OCI-LY7 (cell line): ENCODE measurements around the gene C19orf25. TPM values are rescaled to one million over a fixed set of nuclear protein-coding genes. Genes with fewer than 3 reads are reported as not detected.

Experiments
- BruUV-seq: library from RNA; stranded (reverse); fragments of 400-500 nt; replicated peaks from 2 replicates; lab custom pipeline; 2021; lab: Mats Ljungman, UMichigan
- CTCF ChIA-PET: fragments of 300-600 bp; sonication (Branson Sonifier 250); formaldehyde crosslinking; loops from one replicate; lab custom pipeline; 2022; ENCODE audit warnings: antibody characterized with exemption; ENCODE audit not compliant: unreplicated experiment; lab: Charles Lee
- POLR2A ChIA-PET: fragments of 300-600 bp; sonication (Branson Sonifier 250); formaldehyde crosslinking; loops from one replicate; lab custom pipeline; 2022; ENCODE audit warnings: antibody characterized with exemption; lab: Charles Lee
- DNase-seq: peaks from one replicate; pipeline ENCODE4 v3.0.0-alpha.2; 2015; ENCODE audit warnings: low spot score
- H2AFZ ChIP-seq: fragments of 200-600 bp; sonication (generic), shearing (Covaris generic); 2 replicates; pipeline ENCODE4 v1.6.1; 2014; ENCODE audit warnings: mild to moderate bottlenecking, antibody characterized with exemption, low read length, moderate library complexity
- H3K27ac ChIP-seq: fragments of 200-600 bp; sonication (generic); 2 replicates; pipeline ENCODE4 v1.5.1; 2014; ENCODE audit warnings: mixed run types, low read depth, mild to moderate bottlenecking, moderate library complexity, low read length, inconsistent platforms; ENCODE audit not compliant: poor library complexity, severe bottlenecking
- H3K36me3 ChIP-seq: fragments of 200-600 bp; sonication (generic); 2 replicates; pipeline ENCODE4 v1.6.1; 2014; ENCODE audit warnings: mild to moderate bottlenecking, antibody characterized with exemption, low read length, moderate library complexity, mixed read lengths; ENCODE audit not compliant: insufficient read depth
- H3K4me1 ChIP-seq: fragments of 200-600 bp; sonication (generic); 2 replicates; pipeline ENCODE4 v1.5.1; 2014; ENCODE audit warnings: mild to moderate bottlenecking, low read length; ENCODE audit not compliant: insufficient read depth, poor library complexity, severe bottlenecking
- H3K4me2 ChIP-seq: fragments of 200-600 bp; sonication (generic); 2 replicates; pipeline ENCODE4 v1.6.1; 2014; ENCODE audit warnings: mild to moderate bottlenecking, low read length
- H3K4me3 ChIP-seq: fragments of 200-600 bp; sonication (generic); 2 replicates; pipeline ENCODE4 v1.5.1; 2014; ENCODE audit warnings: mild to moderate bottlenecking, low read depth, low read length; ENCODE audit not compliant: poor library complexity, severe bottlenecking
- H3K79me2 ChIP-seq: fragments of 200-600 bp; sonication (generic); 2 replicates; pipeline ENCODE4 v1.6.1; 2016; ENCODE audit warnings: low read depth, mild to moderate bottlenecking, low read length, moderate library complexity, mixed read lengths; ENCODE audit not compliant: insufficient read depth
- H3K9me2 ChIP-seq: fragments of 200-600 bp; sonication (generic); 2 replicates; pipeline ENCODE4 v1.6.1; 2016; ENCODE audit warnings: mild to moderate bottlenecking, low read length, mixed read lengths; ENCODE audit not compliant: insufficient read depth
- H3K9me3 ChIP-seq: fragments of 200-600 bp; sonication (generic); 2 replicates; pipeline ENCODE4 v1.6.1; 2014; ENCODE audit warnings: mild to moderate bottlenecking, mixed run types, low read length, mixed read lengths
- H4K20me1 ChIP-seq: fragments of 200-600 bp; sonication (generic); 2 replicates; pipeline ENCODE4 v1.6.1; 2014; ENCODE audit warnings: mild to moderate bottlenecking, antibody characterized with exemption, low read length, moderate library complexity, mixed read lengths; ENCODE audit not compliant: insufficient read depth
- EZH2phosphoT487 ChIP-seq: fragments of 200-600 bp; sonication (generic); IDR thresholded peaks from 2 replicates; pipeline ENCODE4 v1.6.1; 2018; ENCODE audit warnings: low read depth, borderline replicate concordance, mild to moderate bottlenecking, mixed run types, antibody characterized with exemption, low read length, moderate library complexity, mixed read lengths
- intact Hi-C: fragments of 100-400 bp; cut with micrococcal nuclease; formaldehyde crosslinking; loops from one replicate; pipeline ENCODE4 v1.10.0; 2022; ENCODE audit not compliant: unreplicated experiment
- total RNA-seq, 2 experiments: library from RNA; depleted of rRNA in 1 of 2; stranded (reverse); fragments of >200 nt in 1 of 2; shearing (Covaris generic) in 1 of 2; gene quantifications; 2 replicates each; pipeline ENCODE4 v1.2.3, GENCODE V29; 2014 to 2022
- TF ChIP-seq, protein P1 (sequence below): fragments of 200-600 bp; sonication (generic); conservative IDR thresholded peaks from 2 replicates; pipeline ENCODE4 v1.5.1; 2014; ENCODE audit warnings: mild to moderate bottlenecking, antibody characterized with exemption, low read length, moderate library complexity, mixed read lengths

C19orf25 gene
- total RNA-seq, 2 experiments from 2014 or later, result 45.6 to 58.6 TPM

DNA sequence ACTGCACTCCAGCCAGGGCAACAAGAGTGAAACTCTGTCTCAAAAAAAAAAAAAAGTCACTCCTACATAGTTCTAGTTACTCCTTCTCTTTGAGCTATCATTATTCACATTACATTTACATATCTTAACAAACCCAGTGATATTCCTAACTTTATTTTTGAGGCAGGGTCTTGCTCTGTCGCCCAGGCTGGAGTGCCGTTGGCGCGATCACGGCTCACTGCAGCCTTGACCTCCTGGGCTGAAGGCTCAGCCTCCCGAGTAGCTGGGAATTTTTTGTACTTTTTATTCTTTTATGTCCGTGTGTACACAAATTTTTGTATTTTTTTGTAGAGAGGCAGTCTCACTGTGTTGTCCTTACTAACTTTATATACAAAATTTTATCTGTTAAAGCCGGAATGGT, 41.4 kb downstream of the C19orf25 start:
- peaks cover 27% of the 10 kb centered on the region for H3K4me1 ChIP-seq
- H3K36me3 ChIP-seq, result peaks cover 76% of the 10 kb centered on the region
- H3K4me2 ChIP-seq, result peak overlapping the region; percentile 56
- peak overlapping the region; percentile 54; the same call in 1 of the 2 replicates for H2AFZ ChIP-seq
- peaks cover 18% of the 10 kb centered on the region for H4K20me1 ChIP-seq
- DNase-seq, result no peak
- no peaks in the 10 kb centered on the region for H3K9me3 ChIP-seq
- no TSS peak for BruUV-seq
- H3K4me3 ChIP-seq, result peak overlapping the region; percentile 96
- ChIA-PET CTCF (no interaction called here), POLR2A (no interaction called here)
- no peak for TF ChIP-seq EZH2phosphoT487
- TF ChIP-seq, protein P1, sequence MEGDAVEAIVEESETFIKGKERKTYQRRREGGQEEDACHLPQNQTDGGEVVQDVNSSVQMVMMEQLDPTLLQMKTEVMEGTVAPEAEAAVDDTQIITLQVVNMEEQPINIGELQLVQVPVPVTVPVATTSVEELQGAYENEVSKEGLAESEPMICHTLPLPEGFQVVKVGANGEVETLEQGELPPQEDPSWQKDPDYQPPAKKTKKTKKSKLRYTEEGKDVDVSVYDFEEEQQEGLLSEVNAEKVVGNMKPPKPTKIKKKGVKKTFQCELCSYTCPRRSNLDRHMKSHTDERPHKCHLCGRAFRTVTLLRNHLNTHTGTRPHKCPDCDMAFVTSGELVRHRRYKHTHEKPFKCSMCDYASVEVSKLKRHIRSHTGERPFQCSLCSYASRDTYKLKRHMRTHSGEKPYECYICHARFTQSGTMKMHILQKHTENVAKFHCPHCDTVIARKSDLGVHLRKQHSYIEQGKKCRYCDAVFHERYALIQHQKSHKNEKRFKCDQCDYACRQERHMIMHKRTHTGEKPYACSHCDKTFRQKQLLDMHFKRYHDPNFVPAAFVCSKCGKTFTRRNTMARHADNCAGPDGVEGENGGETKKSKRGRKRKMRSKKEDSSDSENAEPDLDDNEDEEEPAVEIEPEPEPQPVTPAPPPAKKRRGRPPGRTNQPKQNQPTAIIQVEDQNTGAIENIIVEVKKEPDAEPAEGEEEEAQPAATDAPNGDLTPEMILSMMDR, result no peak
- intact Hi-C loops, result loop anchor here (1.0 to 5.0 kb wide), 2 partner anchors 30 to 160 kb away; partner anchors contain the start of genes DAZAP1 and FAM174C
- H3K79me2 ChIP-seq, result peaks cover 34% of the 10 kb centered on the region
- no peaks in the 10 kb centered on the region for H3K9me2 ChIP-seq
- H3K27ac ChIP-seq, result peak overlapping the region; percentile 61

DNA sequence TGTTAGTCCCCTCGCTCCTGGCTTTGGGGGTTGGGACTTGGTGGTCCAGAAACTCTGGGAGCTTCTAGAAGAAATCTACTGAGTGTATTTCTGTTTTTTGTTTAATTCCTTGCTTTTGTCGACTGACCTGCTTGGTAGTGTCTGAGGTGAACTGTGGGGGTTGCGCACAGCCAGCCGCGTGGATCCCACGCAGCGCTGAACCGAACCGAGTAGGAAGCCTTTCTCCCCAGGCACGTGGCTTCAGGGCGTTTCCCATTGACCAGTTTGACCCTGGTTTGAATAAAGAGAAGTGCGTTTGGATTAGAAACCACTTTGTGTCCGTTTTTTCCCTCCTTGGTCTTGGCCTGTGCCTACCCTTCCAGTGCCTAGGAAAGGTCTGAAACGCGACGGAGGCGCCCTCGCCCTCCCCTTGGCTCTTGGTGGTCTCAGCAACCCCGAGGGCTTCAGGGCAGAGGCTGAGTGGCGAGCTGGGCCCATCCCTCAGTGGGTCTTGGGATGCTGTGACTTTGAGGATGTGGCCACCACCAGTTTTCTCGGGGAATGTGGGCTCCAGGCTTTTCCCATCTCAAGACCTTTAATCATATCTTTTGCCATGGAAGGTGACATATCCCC, 43.5 kb downstream of the C19orf25 start:
- Histone ChIP-seq H3K4me1 (peaks cover 21% of the 10 kb centered on the region), H3K9me2 (no peaks in the 10 kb centered on the region), H3K4me2 (no peak overlapping the region), H3K36me3 (peaks cover 70% of the 10 kb centered on the region), H2AFZ (no peak overlapping the region), H3K4me3 (no peak overlapping the region), H3K27ac (no peak overlapping the region), H3K9me3 (no peaks in the 10 kb centered on the region), H4K20me1 (peaks cover 7% of the 10 kb centered on the region), H3K79me2 (peaks cover 23% of the 10 kb centered on the region)
- ChIA-PET CTCF (no interaction called here), POLR2A (no interaction called here)
- TF ChIP-seq EZH2phosphoT487, result no peak
- BruUV-seq, result no TSS peak
- DNase-seq, result no peak
- intact Hi-C loops, result loop anchor here (5.0 kb wide), 1 partner anchor 158 kb away; the partner anchor contains the start of gene FAM174C

DNA sequence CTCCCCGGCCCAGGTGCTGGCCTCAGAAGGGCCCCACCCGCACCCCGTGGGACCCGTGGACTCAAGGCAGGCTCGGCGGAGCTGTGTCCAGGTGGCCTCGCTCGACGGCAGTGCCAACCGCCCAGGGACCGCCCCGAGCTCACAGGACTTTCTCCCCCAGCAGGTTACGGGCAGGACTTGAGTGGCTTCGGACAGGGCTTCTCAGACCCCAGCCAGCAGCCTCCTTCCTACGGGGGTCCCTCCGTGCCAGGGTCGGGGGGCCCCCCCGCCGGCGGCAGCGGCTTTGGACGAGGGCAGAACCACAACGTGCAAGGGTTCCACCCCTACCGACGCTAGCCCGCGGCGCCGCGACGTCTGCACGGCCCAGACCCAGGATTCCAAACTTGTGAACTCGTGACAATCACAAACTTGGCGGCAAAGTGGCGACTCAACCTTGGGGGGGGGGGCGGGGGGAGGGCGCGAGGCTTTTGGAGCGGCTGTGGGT, 44.4 kb downstream of the C19orf25 start:
- ChIA-PET POLR2A (no interaction called here), CTCF (no interaction called here)
- Histone ChIP-seq H3K9me3 (no peaks in the 10 kb centered on the region), H3K9me2 (no peaks in the 10 kb centered on the region), H3K4me2 (no peak overlapping the region), H3K36me3 (peaks cover 70% of the 10 kb centered on the region), H3K4me3 (no peak overlapping the region), H2AFZ (no peak overlapping the region), H3K27ac (no peak overlapping the region), H3K4me1 (peaks cover 13% of the 10 kb centered on the region), H3K79me2 (peaks cover 14% of the 10 kb centered on the region), H4K20me1 (peaks cover 2% of the 10 kb centered on the region; the same call in 1 of the 2 replicates)
- TF ChIP-seq, protein P1, result no peak
- no peak for TF ChIP-seq EZH2phosphoT487
- no peak for DNase-seq
- BruUV-seq, result no TSS peak
- intact Hi-C loops, result loop anchor here (5.0 kb wide), 1 partner anchor 157 kb away; the partner anchor contains the start of gene FAM174C
